Retinal pigment epithelial cell (primary cell): ENCODE data around the gene GCC2.
"Not testable (repeated sequence)": the region's sequence is repeated elsewhere in the genome, so short reads cannot be mapped to it uniquely, and the experiment has no call there.

Experiments
- DNase-seq: peaks from one replicate; pipeline ENCODE4 v3.0.0-alpha.2; 2010; ENCODE audit warnings: low read depth
- H3K4me3 ChIP-seq: 2 replicates; pipeline ENCODE4 v1.5.1; 2011; ENCODE audit warnings: mild to moderate bottlenecking, low read length, control low read depth, moderate library complexity
- CTCF ChIP-seq: conservative IDR thresholded peaks from 2 replicates; pipeline ENCODE4 v1.5.1; 2011; ENCODE audit warnings: low read depth, low read length, control low read depth, inconsistent platforms

The GCC2 gene

GRCh38 chr2:108423067-108423466, 25.9 kb upstream of the GCC2 start:
- no peak overlapping the region for H3K4me3 ChIP-seq
- no peak for TF ChIP-seq CTCF
- DNase-seq = no peak

- no peak overlapping the region for H3K4me3 ChIP-seq
- DNase-seq = no peak
- no peak for TF ChIP-seq CTCF
Measured at GRCh38 chr2:108423502-108424251, 25.3 kb upstream of the GCC2 start.

- DNase-seq = no peak
- TF ChIP-seq CTCF = no peak
- no peak overlapping the region for H3K4me3 ChIP-seq
Measured at GRCh38 chr2:108428286-108429009, 20.6 kb upstream of the GCC2 start.

- H3K4me3 ChIP-seq, DNase-seq: not testable (repeated sequence)
Measured at GRCh38 chr2:108435578-108435977, 13.4 kb upstream of the GCC2 start.

- no peak overlapping the region for H3K4me3 ChIP-seq
- DNase-seq = no peak
- TF ChIP-seq CTCF = no peak
Measured at GRCh38 chr2:108436976-108437375, 12.0 kb upstream of the GCC2 start.

- H3K4me3 ChIP-seq = no peak overlapping the region
- TF ChIP-seq CTCF = no peak
- DNase-seq = no peak
Measured at GRCh38 chr2:108441712-108442111, 7.3 kb upstream of the GCC2 start.

- no peak overlapping the region for H3K4me3 ChIP-seq
- no peak for TF ChIP-seq CTCF
- DNase-seq = no peak
Measured at GRCh38 chr2:108444941-108445840, 3.8 kb upstream of the GCC2 start.
